HG03378 (cell line): ENCODE results near the gene C4orf51.

Experiments
- ATAC-seq: cut with Tn5 transposase; IDR thresholded peaks from one replicate; pipeline ENCODE4 v1.9.1; 2021; ENCODE audit warnings: mild to moderate bottlenecking, moderate library complexity; ENCODE audit not compliant: unreplicated experiment

C4orf51 gene

GRCh38 chr4:145709336-145709735, 29.4 kb downstream of the C4orf51 start:
- ATAC-seq = no peak

- ATAC-seq = peak; percentile 80
These were observed 29.9 kb downstream of the C4orf51 start for GRCh38 chr4:145709843-145710242.

GRCh38 chr4:145716200-145716599, 36.3 kb downstream of the C4orf51 start:
- no peak for ATAC-seq

- ATAC-seq = no peak
These were observed 36.8 kb downstream of the C4orf51 start for GRCh38 chr4:145716661-145717200.

GRCh38 chr4:145719752-145720624, 40.0 kb downstream of the C4orf51 start:
- ATAC-seq = peak; percentile 71

- peak; percentile 45 for ATAC-seq
These were observed 40.7 kb downstream of the C4orf51 start for GRCh38 chr4:145720656-145721055.

- no peak for ATAC-seq
These were observed 42.6 kb downstream of the C4orf51 start for GRCh38 chr4:145722561-145722960.

- ATAC-seq = no peak
These were observed 43.4 kb downstream of the C4orf51 start for GRCh38 chr4:145723336-145723735.

- ATAC-seq = no peak
These were observed 50.1 kb downstream of the C4orf51 start for GRCh38 chr4:145730026-145730425.

GRCh38 chr4:145731028-145731427, 51.1 kb downstream of the C4orf51 start:
- no peak for ATAC-seq

- ATAC-seq = no peak
These were observed 52.3 kb downstream of the C4orf51 start for GRCh38 chr4:145732001-145732815.

GRCh38 chr4:145732895-145733880, 53.2 kb downstream of the C4orf51 start:
- ATAC-seq = peak; percentile 63

GRCh38 chr4:145734031-145734430, 54.1 kb downstream of the C4orf51 start:
- ATAC-seq = no peak

- ATAC-seq = no peak
These were observed 54.8 kb downstream of the C4orf51 start for GRCh38 chr4:145734576-145735346.

GRCh38 chr4:145735347-145735675, 55.4 kb downstream of the C4orf51 start:
- no peak for ATAC-seq

GRCh38 chr4:145735827-145736226, 55.9 kb downstream of the C4orf51 start:
- no peak for ATAC-seq

GRCh38 chr4:145736241-145736831, 56.4 kb downstream of the C4orf51 start:
- ATAC-seq = no peak

GRCh38 chr4:145739845-145740244, 59.9 kb downstream of the C4orf51 start:
- no peak for ATAC-seq

GRCh38 chr4:145740806-145741205, 60.9 kb downstream of the C4orf51 start:
- ATAC-seq = no peak
